HG02623 (cell line): ENCODE results near the gene ZNF267.
A peak's percentile ranks its signal among the peaks of the same experiment; 100 is the strongest.
"Not testable (repeated sequence)": the region's sequence is repeated elsewhere in the genome, so short reads cannot be mapped to it uniquely, and the experiment has no call there.

Experiments
- ATAC-seq: cut with Tn5 transposase; IDR thresholded peaks from one replicate; pipeline ENCODE4 v1.9.1; 2021; ENCODE audit warnings: moderate library complexity; ENCODE audit not compliant: unreplicated experiment

The ZNF267 gene

DNA sequence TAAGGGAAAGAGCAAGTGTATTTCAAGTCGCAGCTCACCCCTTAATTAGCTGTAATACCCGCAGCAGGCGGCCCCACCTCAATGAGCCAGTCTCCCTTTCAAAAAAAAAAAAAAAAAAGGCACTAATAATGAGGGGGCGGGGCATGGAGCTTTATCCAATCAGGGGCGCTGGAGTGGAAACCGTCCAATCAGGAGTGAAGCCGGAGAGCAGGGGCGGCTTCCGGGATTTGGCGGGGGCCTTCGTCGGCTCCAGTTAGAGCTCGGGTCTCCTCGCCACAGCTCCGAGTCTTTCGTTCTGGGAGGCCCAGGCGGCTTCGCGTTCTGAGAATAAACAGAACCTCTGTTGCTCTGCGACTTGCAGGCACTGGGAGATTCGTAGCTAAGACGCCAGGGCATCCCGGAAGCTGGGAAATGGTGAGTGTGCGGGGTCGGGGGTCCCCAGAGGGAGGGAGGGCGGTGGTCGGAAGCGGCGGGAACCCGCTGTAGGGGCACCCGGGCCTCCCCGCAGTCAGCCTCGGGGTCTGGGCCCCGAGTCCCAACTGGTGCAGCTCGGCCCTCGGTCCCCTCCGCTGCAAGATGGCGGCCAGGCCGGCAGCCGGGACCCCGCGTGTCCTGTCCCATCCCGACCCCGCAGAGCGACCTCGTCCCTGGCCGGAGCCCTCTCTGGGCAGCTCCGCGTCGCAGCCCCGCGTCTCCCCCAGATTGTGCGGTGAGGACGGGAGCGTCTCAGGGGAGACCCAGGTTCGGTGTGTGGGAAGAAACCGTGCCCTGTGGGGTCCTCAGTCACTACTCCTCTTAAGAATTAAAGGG lies at the start of gene ZNF267:
TSS of gene ZNF267 (plus strand) at position 252 of the 810 bp plus-strand sequence. CDS start at position 412, 160 bp downstream.
- peak; percentile 44 for ATAC-seq

- no peak for ATAC-seq
These were observed 40.6 kb upstream of the ZNF267 start for GRCh38 chr16:31833047-31833446.

- not testable (repeated sequence) for ATAC-seq
These were observed 37.2 kb upstream of the ZNF267 start for GRCh38 chr16:31836396-31836795.

GRCh38 chr16:31842864-31843263 lies 30.7 kb upstream of the ZNF267 start:
- ATAC-seq: no peak

DNA sequence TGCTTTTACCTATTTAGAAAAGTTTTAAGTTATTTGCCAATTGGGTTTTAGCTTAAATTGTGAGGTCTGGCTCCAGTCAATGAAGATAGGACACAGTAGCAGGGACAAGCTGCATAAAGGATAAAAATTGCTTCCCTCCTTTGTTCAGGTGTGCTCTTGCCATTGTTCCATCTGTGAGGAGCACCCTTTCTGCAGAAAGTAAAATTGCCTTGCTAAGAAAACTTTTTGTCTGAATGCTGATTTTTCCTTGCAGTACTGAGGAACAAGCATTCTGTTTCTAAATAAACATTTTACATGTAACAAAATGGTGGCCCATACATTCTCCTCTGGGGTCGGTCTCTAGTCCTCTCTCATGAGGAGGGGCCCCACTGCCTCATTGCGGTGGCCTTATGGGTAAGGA lies 25.0 kb upstream of the ZNF267 start:
- not testable (repeated sequence) for ATAC-seq

- ATAC-seq: no peak
These were observed 20.3 kb upstream of the ZNF267 start for GRCh38 chr16:31853291-31853690.

- ATAC-seq: no peak
These were observed 13.1 kb upstream of the ZNF267 start for GRCh38 chr16:31860508-31860907.

DNA sequence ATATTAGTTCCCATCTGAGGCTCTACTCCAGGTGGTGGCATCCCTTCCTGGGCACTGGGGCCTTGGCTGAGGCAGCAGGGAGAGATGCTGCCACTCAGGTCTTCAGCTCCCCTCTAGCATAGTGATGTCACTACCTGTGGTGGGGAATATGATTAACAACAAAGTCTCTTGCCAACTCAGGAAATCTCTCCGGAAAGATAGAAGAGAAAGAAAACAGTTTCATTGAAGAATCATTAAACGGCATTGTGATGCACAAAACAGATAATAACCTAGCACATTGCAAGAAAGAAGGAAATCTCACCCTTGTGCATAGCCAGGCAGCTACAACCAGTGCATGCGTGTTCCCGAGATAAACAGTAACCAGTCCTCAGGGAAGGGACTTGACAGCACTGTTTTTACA lies 12.2 kb upstream of the ZNF267 start:
- no peak for ATAC-seq

DNA sequence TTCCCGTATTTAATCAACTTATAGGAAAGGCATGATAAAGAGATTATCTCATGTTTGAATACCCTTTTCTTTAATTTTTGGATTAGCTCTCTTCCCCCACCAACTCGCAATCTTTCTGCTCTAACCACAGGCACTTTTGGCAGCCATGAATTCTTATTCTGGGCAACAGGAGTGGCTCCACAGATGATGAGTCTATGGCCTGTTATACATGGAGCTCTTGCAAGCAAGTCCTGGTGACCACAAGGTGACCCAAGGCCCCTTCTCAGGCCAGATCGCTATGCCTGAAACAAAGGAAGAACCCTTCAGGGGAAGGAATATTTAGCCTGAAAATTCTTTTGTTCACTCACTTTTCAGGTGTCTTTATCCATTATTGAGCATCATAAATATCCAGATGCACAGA lies 10.8 kb upstream of the ZNF267 start:
- ATAC-seq: no peak

- ATAC-seq: no peak
These were observed 5.4 kb upstream of the ZNF267 start for GRCh38 chr16:31868164-31868563.

GRCh38 chr16:31868691-31869167 lies 4.9 kb upstream of the ZNF267 start:
- no peak for ATAC-seq

GRCh38 chr16:31869511-31870201 lies 4.0 kb upstream of the ZNF267 start:
- peak; percentile 32 for ATAC-seq

GRCh38 chr16:31870809-31871208 lies 2.8 kb upstream of the ZNF267 start:
- no peak for ATAC-seq

DNA sequence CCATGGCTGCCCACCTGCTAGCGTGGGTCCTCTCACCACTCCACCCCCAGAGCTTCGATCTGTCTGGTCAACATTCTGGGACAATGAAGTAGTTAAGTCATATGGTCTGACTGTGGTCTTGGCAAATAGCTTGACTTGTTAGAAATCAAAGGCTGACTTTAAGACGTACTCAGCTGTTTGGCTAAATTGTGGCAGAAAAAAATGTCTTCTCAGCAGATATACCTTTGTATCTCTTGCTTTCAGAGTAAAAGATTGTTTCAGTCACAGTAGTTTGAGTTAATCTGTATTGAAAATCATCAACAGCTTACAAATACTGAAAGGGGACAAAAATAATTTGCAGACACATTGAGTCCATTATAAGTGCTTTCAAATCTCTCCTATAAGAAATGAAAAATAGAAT lies 2.1 kb upstream of the ZNF267 start:
- ATAC-seq: no peak

DNA sequence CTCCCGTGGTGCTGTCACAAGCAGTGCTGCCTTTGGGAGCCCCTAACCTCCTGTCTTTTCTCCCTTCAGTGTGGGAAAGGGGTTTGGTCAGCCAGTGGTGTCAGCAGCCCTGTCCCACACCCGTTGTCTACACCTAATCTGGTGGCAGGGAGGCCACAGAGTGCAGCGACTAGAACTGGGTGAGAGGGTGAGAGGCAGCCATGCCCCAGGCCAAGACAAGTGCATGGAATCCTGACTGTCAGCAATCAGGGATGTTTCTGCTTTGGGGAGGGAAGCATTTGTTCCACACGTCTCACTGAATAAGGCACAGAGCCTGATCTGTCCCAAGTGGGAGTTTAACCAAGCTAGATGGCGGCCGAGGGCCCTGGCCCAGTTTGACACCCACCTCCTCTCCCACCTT lies 1.4 kb upstream of the ZNF267 start:
- no peak for ATAC-seq

- peak; percentile 32 for ATAC-seq
These were observed 932 bp downstream of the ZNF267 start for GRCh38 chr16:31874366-31875111.

GRCh38 chr16:31875112-31875803 lies 1.7 kb downstream of the ZNF267 start:
- no peak for ATAC-seq

DNA sequence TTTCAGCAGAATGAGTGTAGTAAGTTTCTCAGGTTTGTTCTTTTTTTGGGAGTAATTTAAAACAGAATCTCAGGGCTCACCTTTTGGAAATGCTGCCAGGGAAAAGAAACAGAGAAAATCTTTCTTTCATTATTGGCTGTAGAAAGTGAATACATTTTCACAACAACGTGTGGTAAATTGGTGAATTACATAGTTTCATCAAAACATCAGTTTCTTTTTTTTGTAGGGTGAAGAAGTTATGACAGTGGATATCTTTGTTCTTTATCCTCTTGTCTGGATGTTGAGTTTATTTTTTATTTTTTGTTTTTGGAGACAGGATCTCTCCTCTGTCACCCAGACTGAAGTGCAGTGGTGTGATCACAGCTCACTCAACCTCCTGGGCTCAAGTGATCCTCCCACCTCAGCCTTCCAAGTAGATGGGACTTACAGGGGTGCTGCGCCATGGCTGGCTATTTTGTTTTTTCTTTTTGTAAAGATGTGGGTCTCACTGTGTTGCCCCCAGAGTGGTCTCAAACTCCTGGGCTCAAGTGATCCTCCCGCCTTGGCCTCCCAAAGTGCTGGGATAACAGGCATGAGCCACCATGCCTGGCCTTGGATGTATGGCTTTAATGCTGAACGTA lies 2.4 kb downstream of the ZNF267 start:
- no peak for ATAC-seq

GRCh38 chr16:31876951-31877828 lies 3.6 kb downstream of the ZNF267 start:
- ATAC-seq: peak; percentile 45
